ENCODE data around the gene FBXW8.

The FBXW8 gene

DNA sequence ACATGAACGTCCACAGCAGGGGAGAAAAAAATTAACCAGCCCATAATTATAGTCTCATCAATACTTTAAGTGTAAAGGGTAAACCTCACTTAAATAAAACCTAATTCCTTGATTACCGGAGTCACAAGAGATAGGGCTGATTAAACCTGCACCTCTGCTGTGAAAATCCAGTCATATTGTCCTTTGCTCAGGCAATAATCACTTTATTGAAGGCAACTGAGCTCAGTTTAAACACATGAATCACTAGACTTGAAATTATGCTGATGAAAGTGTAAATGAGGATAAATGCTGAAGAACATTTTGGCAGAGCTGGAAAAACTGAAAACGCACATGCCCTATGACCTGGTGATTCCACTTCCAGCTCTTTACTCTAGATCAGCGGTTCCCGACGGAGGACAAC lies 22.9 kb upstream of the FBXW8 start:
- no peak for TF ChIP-seq CTCF (conservative IDR thresholded peaks at IDR 0.05; ENCODE audit: low read depth, low read length)
- no peak overlapping the region for H3K4me3 ChIP-seq (ENCODE audit: low read length)
- no peak for DNase-seq (ENCODE audit: low read depth)

- DNase-seq (ENCODE audit: low read depth): no peak
- no peak for TF ChIP-seq CTCF (conservative IDR thresholded peaks at IDR 0.05; ENCODE audit: low read depth, low read length)
- H3K4me3 ChIP-seq (ENCODE audit: low read length): no peak overlapping the region
Observed at GRCh38 chr12:116890330-116890729, 20.4 kb upstream of the FBXW8 start.

DNA sequence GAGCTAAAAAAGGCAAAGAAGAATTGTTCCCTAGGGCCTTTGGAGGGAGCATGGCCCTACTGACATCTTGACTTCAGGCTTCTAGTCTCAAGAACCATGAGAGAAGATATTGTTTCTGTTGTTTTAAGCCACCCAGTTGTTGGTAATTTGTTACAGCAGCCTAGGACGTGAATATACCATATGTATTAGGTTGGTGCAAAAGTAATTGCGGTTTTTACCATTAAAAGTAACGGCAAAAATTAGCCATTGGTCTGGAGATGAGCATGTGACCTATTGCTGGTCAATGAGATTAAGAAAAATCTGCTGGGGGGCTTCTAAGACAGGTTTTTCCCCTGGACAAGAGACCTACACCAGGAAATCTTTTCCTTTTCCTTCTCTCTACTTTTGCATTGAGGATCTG lies 19.7 kb upstream of the FBXW8 start:
- DNase-seq (ENCODE audit: low read depth): no peak
- TF ChIP-seq CTCF (conservative IDR thresholded peaks at IDR 0.05; ENCODE audit: low read depth, low read length): no peak

DNA sequence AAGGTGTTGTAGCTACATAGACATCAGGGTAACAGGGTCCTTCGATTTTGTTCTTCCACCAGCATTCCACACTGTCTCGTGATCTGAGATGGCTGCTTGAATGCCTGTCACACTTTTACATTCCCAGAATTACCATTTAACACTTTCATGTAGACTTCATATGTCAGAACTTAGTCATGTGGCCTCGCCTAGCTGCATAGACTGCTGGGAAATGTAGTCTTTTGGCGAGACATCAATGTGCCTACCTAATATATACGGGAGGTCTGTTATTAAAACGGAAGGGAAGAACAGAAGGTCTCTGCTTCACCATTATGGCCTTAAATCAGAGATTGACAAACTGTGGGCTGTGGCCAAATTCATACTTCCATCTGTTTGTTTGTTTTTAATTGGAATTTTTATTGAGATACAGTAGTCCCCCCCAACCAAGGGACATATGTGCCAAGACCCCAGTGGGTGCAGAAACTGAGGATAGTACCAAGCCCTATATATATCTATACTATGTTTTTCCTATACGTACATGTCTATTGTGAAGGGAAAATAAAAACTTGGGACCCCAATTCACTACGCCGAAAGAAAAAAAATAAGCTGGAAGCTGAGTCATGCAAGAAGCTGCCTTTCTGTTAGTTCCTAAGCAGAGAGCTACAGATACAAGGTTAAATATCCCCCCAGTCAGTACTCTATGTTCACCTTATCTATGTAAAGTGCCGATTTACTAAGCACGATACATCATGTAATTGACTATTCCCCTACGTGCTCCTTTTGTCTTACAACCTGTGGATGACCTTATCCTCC lies 18.2 kb upstream of the FBXW8 start:
- DNase-seq (ENCODE audit: low read depth): no peak
- TF ChIP-seq CTCF (conservative IDR thresholded peaks at IDR 0.05; ENCODE audit: low read depth, low read length): no peak
- H3K4me3 ChIP-seq (ENCODE audit: low read length): no peak overlapping the region

More for the DNA sequence above, 19.7 kb upstream of the FBXW8 start:
- H3K4me3 ChIP-seq (ENCODE audit: low read length): no peak overlapping the region

DNA sequence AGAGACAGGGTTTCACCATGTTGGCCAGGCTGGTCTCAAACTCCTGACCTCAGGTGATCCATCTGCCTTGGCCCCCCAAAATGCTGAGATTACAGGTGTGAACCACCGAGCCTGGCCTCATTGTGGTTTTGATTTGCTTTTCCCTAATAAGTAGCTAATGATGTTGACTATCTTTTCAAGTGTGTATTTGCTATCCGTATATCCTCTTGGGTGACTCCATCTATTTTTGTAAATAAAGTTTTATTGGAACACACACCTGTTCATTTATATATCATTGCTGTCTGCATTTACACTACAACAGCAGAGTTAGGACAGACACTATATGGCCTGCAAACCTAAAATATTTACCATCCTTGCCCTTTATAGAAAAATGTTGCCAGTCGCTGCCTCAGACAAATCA lies 15.8 kb upstream of the FBXW8 start:
- H3K4me3 ChIP-seq (ENCODE audit: low read length): no peak overlapping the region
- TF ChIP-seq CTCF (conservative IDR thresholded peaks at IDR 0.05; ENCODE audit: low read depth, low read length): no peak
- no peak for DNase-seq (ENCODE audit: low read depth)

GRCh38 chr12:116896411-116896924 lies 14.3 kb upstream of the FBXW8 start:
- no peak for TF ChIP-seq CTCF (conservative IDR thresholded peaks at IDR 0.05; ENCODE audit: low read depth, low read length)
- no peak overlapping the region for H3K4me3 ChIP-seq (ENCODE audit: low read length)

GRCh38 chr12:116897476-116897875 lies 13.3 kb upstream of the FBXW8 start:
- no peak for DNase-seq (ENCODE audit: low read depth)
- H3K4me3 ChIP-seq (ENCODE audit: low read length): no peak overlapping the region
- no peak for TF ChIP-seq CTCF (conservative IDR thresholded peaks at IDR 0.05; ENCODE audit: low read depth, low read length)

More at GRCh38 chr12:116896411-116896924, 14.3 kb upstream of the FBXW8 start:
- no peak for DNase-seq (ENCODE audit: low read depth)
